Calu3 (cell line): Measurements from ENCODE around the gene TNFRSF4. TPM values are rescaled to one million over a fixed set of nuclear protein-coding genes. Genes with fewer than 3 reads are reported as not detected.

Experiments
- BruUV-seq: library from RNA; stranded (reverse); fragments of 400-500 nt; replicated peaks from 2 replicates; lab custom pipeline; 2021; lab: Mats Ljungman, UMichigan
- CTCF ChIA-PET: fragments of 300-600 bp; sonication (Branson Sonifier 250); formaldehyde crosslinking; loops from one replicate; lab custom pipeline; 2022; ENCODE audit warnings: antibody characterized with exemption; lab: Charles Lee
- DNase-seq: peaks from one replicate; pipeline ENCODE4 v3.0.0; 2022
- H3K27ac Mint-ChIP-seq: one replicate; pipeline ENCODE4 v1.8.0; 2022; ENCODE audit warnings: mixed read lengths; ENCODE audit not compliant: unreplicated experiment
- H3K27me3 Mint-ChIP-seq: one replicate; pipeline ENCODE4 v1.8.0; 2022; ENCODE audit warnings: mixed read lengths; ENCODE audit not compliant: unreplicated experiment
- H3K36me3 Mint-ChIP-seq: one replicate; pipeline ENCODE4 v1.8.0; 2022; ENCODE audit warnings: mild to moderate bottlenecking, moderate library complexity, mixed read lengths; ENCODE audit not compliant: insufficient read depth, unreplicated experiment
- H3K4me1 Mint-ChIP-seq: one replicate; pipeline ENCODE4 v1.8.0; 2022; ENCODE audit warnings: mild to moderate bottlenecking, low read depth, mixed read lengths; ENCODE audit not compliant: unreplicated experiment
- H3K4me3 Mint-ChIP-seq: one replicate; pipeline ENCODE4 v1.8.0; 2022; ENCODE audit warnings: mild to moderate bottlenecking, low read depth, moderate library complexity, mixed read lengths; ENCODE audit not compliant: unreplicated experiment
- H3K9me3 Mint-ChIP-seq: one replicate; pipeline ENCODE4 v1.8.0; 2022; ENCODE audit warnings: low read depth, mixed read lengths; ENCODE audit not compliant: unreplicated experiment
- intact Hi-C: fragments of 100-400 bp; cut with micrococcal nuclease; formaldehyde crosslinking; loops from one replicate; pipeline ENCODE4 v1.10.0; 2022; ENCODE audit not compliant: unreplicated experiment
- total RNA-seq: library from RNA; stranded (reverse); gene quantifications from 2 replicates; pipeline ENCODE4 v1.2.3, GENCODE V29; 2022
- TF ChIP-seq, protein P1 (sequence below): fragments of 200-600 bp; IDR thresholded peaks from one replicate; pipeline ENCODE4 v1.8.0; 2022; ENCODE audit warnings: antibody characterized with exemption; ENCODE audit not compliant: unreplicated experiment

Gene TNFRSF4
- total RNA-seq, 1 experiment from 2014 or later: not detected

DNA sequence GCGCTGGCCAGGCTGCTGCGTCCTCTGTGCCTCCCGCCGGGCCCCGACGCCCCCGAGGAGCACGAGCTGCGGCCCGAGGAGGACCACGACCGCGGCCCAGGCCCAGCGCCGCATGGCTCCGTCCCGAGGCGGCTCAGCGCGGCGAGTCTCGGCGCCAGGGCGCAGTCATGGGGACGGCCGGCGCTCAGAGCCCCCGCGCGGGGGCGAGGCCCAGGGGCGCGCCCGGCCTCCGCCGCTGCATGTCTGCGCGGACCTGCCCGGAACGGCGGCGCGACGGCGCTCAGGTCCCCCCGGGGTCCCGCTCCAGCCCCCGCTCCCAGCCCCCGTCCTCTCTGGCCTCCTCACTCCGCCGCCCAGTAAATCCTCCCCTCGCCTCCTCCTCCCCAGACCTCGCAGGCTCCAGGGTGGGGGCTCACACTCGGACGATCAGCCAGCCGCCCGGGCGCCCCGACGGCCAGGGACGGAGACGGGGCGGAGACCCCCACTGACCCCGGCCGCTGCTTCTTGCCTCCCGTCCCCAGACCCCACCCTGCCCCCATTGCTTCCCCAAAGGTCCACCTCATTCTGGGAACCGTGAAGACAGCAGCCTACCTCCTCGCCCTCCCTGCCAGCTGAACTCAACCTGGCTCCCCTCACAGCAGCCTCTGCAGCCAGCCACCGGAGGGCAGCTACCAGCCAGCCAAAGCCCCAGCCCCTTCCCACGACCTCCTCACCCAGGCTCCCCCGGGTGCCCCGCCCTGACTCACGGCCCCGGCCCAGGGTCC, 32.8 kb upstream of the TNFRSF4 start, which contains the start of gene C1QTNF12:
TSS of gene C1QTNF12 (minus strand) at position 146 of the 764 bp plus-strand sequence. CDS start at position 114, 32 bp downstream.
- Mint-ChIP-seq H3K9me3 (no peaks in the 10 kb centered on the region), H3K4me1 (no peaks in the 10 kb centered on the region), H3K36me3 (peaks cover 12% of the 10 kb centered on the region), H3K27ac (no peak within 1 kb of the TSS), H3K4me3 (no peak within 1 kb of the TSS), H3K27me3 (no peaks in the 10 kb centered on the region)
- BruUV-seq: no TSS peak
- DNase-seq: no peak
- intact Hi-C loops: loop anchor here (5.0 kb wide), 1 partner anchor 124 kb away; no protein-coding TSS in a partner anchor
- TF ChIP-seq, protein P1, sequence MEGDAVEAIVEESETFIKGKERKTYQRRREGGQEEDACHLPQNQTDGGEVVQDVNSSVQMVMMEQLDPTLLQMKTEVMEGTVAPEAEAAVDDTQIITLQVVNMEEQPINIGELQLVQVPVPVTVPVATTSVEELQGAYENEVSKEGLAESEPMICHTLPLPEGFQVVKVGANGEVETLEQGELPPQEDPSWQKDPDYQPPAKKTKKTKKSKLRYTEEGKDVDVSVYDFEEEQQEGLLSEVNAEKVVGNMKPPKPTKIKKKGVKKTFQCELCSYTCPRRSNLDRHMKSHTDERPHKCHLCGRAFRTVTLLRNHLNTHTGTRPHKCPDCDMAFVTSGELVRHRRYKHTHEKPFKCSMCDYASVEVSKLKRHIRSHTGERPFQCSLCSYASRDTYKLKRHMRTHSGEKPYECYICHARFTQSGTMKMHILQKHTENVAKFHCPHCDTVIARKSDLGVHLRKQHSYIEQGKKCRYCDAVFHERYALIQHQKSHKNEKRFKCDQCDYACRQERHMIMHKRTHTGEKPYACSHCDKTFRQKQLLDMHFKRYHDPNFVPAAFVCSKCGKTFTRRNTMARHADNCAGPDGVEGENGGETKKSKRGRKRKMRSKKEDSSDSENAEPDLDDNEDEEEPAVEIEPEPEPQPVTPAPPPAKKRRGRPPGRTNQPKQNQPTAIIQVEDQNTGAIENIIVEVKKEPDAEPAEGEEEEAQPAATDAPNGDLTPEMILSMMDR: no peak
- CTCF ChIA-PET: no interaction called here

DNA sequence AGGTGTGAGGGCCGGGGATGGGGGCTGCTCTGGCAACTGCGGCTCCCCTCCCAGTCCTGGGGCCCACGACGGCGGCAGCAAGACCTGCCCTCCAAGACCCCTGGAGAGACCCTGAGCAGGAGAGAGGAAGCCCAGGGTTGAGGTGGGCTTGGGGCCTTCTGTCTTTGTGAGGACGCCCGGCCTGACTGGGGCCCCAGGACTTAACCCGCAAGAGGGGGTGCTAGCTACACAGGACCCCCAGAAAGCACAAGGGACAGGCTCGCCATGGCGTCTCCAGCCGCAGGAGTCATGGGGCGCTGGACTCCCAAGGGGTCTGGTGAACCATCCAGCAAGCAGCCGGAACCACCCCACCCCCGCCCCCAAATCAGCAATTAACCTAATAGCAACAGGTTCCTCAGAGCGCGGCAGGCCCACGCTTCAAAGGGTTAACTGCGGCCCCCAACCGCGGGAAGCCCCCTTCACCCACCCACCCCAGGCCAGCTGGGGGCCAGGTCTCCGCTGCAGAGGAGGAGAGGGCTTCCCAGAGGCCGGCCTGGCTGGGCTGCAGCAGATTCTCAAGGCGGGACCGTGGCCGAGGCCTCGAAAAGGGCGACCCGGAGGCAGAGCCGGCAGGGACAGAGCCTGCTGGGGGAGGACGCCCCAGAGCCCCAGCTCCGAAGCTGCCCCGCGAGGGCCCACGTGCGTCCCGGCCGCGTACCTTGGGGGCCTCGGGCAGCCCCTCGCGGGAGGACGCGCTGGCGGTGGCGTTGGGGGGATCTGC, 32.0 kb upstream of the TNFRSF4 start:
- H3K4me3 Mint-ChIP-seq: no peak overlapping the region
- no peak for DNase-seq
- TF ChIP-seq, protein P1: no peak
- no peaks in the 10 kb centered on the region for H3K4me1 Mint-ChIP-seq
- no peak overlapping the region for H3K27ac Mint-ChIP-seq
- CTCF ChIA-PET: no interaction called here
- H3K36me3 Mint-ChIP-seq: peaks cover 12% of the 10 kb centered on the region
- H3K27me3 Mint-ChIP-seq: no peaks in the 10 kb centered on the region
- BruUV-seq: no TSS peak
- no peaks in the 10 kb centered on the region for H3K9me3 Mint-ChIP-seq
- intact Hi-C loops: loop anchor here (5.0 kb wide), 1 partner anchor 124 kb away; no protein-coding TSS in a partner anchor

DNA sequence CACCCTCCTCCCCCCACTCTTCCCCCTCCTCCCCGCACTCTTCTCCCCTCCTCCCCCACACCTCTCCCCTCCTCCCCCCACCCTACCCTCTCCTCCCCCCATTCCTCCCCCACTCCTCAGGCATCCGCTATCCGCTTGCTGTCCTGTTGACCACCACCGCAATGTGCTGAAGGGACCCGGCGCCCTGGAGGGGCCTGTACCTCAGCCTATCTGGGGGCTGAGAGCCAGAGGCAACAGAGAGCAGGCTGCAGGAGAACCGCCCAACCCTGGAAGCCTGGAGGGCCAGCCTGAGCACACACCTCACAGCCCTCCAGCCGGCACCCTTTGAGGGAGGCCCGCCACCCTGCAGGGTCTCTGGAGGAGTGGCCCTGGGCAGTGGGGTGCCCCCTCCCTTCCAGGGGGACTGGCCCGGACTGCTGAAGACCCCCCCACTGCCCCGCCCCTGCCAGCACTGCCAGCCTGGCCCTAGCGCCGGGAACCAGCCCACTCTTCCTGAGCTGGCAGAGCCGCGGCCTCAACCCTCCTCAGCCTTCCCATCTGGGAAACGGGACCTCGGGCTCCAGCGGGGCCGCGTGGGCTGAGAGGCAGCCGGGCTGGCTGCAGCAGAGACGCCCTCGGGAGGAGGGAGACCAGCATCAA, 31.3 kb upstream of the TNFRSF4 start:
- H3K36me3 Mint-ChIP-seq: peaks cover 12% of the 10 kb centered on the region
- CTCF ChIA-PET: no interaction called here
- no peak overlapping the region for H3K4me3 Mint-ChIP-seq
- no peak for DNase-seq
- no TSS peak for BruUV-seq
- intact Hi-C loops: loop anchor here (5.0 kb wide), 1 partner anchor 123 kb away; no protein-coding TSS in a partner anchor
- H3K27me3 Mint-ChIP-seq: no peaks in the 10 kb centered on the region
- H3K27ac Mint-ChIP-seq: no peak overlapping the region
- TF ChIP-seq, protein P1: no peak
- no peaks in the 10 kb centered on the region for H3K4me1 Mint-ChIP-seq
- H3K9me3 Mint-ChIP-seq: no peaks in the 10 kb centered on the region

DNA sequence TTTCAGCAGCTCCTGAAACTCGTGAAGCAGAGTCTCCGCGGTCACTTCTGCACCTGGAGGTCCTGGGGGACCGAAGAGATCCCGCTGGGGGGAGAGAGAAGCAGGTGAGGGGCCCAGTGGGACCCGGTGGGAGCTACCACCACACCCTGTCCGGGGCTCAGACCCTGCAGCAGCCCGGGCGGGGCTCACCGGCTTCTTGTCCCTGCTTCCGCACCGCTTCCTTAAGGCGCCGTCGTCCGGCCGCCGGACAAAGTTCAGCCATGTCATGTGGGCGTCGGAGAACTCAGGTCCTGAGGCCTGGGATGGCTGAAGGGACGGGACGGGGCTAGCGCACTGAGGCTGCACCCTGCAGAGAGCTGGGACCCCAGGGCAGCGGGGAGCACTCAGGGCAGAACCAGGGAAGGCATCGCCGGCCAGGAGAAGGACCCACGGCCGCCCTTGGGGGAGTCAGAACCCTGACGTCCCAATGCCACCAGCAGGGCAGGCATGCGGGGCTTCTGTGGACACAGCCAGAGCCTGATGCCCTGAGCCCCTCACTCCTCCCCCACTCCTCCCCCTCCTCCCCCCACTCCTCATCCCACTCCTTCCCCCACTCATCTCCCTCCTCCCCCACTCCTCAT, 30.3 kb upstream of the TNFRSF4 start:
- Mint-ChIP-seq H3K27me3 (no peaks in the 10 kb centered on the region), H3K9me3 (no peaks in the 10 kb centered on the region), H3K4me1 (no peaks in the 10 kb centered on the region), H3K4me3 (peak overlapping the region; percentile 36), H3K36me3 (peaks cover 15% of the 10 kb centered on the region), H3K27ac (no peak overlapping the region)
- peak; percentile 55 for DNase-seq
- no TSS peak for BruUV-seq
- TF ChIP-seq, protein P1: no peak
- intact Hi-C loops: no loop called here
- CTCF ChIA-PET: no interaction called here
